Activated gamma-delta T cell treated with anti-CD3 and anti-CD28 coated beads, Interleukin-2, amount 50 U/mL, for 16 hours (primary cell): ENCODE results near the gene PXMP4.

Experiments used
- DNase-seq: peaks from one replicate; pipeline ENCODE4 v3.0.0-alpha.2; 2020; ENCODE audit warnings: low read depth

Gene PXMP4

DNA sequence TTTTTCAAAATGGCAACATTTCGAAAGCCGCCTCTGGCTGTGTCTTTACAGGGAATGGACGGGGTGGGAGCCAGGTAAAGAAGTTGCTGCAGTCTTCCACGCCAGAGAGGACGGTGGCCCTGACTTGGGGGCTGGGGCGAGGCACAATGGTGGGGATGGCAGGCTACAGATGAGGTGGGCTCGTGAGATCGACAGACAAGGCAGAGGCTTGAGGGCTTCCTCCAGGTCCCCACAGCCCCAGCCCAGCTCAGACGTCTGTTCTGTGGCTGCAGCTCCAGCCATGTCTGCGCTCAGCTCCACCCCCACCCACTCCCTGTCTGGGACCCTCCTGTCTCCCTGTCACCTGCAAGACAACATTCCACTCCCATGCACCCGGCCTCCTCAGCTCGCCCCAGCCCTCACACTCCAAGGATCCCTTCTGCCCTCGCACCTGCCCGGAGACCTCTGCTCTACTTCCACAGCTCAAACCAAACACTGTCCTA is 65.4 kb downstream of the PXMP4 start:
- no peak for DNase-seq

DNA sequence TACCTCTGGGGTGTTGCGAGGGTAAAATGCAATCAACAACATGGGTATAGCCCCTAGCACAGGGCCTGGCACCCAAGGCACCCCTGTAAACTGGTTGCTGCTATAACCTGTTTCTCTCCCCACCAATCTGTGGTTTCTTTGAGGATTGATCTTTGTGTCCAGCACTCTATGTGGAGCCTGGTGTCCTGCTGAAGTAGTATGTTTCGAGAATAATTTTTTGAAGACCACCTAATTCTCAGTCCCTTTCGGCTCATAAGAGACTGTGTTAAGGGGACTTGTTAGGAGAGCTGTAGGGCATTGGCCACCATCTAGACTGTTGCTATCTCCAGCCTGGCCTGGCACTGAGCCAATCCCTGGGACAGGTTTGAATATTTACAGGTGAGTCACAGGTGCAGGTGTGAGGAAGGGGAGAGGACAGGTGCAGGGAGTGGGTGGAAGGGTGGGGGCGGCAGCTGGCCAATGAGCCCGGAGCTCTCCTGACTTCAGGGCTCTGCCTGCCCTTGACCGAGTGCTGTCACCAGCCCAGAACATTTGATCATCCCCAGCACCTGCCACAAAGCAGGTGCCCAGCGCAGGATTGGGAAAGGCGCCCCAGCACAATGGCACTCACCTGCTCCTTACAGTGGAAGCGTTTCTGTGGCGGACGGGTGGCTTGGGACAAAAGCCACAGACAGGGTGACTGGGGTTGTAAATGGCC is 66.1 kb downstream of the PXMP4 start:
- no peak for DNase-seq

DNA sequence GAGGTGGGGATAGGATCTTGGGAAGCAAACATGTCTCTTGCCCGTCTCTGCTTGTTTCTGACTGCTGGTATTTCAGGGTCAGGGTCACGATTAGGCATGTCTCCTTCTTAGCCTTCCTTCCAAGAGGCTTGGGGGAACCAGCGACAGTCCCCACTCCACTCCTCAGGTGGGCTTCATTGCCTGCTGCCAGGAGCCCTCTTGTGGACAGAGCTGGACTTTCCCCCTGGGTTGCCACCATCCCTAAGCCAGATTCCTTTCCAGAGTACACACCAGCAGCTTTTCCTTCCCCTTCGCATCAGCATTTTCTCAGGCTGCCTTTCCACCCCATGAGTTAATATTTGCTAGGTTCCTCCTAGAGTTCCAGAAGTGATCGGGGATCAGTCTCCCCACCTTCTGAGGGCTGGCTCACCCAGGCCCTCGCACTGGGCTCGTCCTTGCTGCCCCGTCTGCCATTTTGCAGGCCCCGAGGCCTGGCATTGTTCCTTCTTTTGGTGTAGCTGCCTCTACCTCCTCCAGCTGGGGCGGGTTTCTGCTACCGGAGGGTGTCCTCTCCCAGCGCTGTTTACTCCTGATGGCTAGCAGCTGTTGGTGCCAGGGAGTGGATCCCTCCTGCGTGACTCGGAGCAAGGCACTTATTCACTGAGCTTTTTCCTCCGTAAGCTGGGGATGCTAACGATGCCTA is 66.8 kb downstream of the PXMP4 start:
- peak; percentile 35 for DNase-seq
